GM23338 (cell line): ENCODE measurements around the gene APOC1. TPM values are rescaled to one million over a fixed set of nuclear protein-coding genes. Genes with fewer than 3 reads are reported as not detected.

Source experiments
- ATAC-seq: fragments of 200-7000 bp; cut with Tn5 transposase; 3 replicates; pipeline ENCODE4 v1.9.1; 2020
- DNase-seq: peaks from one replicate; pipeline ENCODE4 v3.0.0-alpha.2; 2015; ENCODE audit warnings: low spot score
- H2AFZ ChIP-seq: fragments of 200-600 bp; sonication (generic); 2 replicates; pipeline ENCODE4 v1.8.0; 2016; ENCODE audit warnings: antibody characterized with exemption, mild to moderate bottlenecking, moderate library complexity
- H3F3A ChIP-seq: fragments of 200-600 bp; sonication (generic); replicated peaks from 2 replicates; pipeline ENCODE4 v1.8.0; 2017; ENCODE audit warnings: antibody characterized with exemption, mixed run types, low read depth
- H3K27ac ChIP-seq: fragments of 200-600 bp; sonication (generic); 2 replicates; pipeline ENCODE4 v1.6.1; 2016; ENCODE audit warnings: low read depth
- H3K27me3 ChIP-seq: fragments of 200-600 bp; sonication (generic); 2 replicates; pipeline ENCODE4 v1.8.0; 2016; ENCODE audit warnings: mild to moderate bottlenecking, mixed run types, moderate library complexity; ENCODE audit not compliant: insufficient read depth
- H3K36me3 ChIP-seq: fragments of 200-600 bp; sonication (generic); 2 replicates; pipeline ENCODE4 v1.8.0; 2016; ENCODE audit warnings: mild to moderate bottlenecking; ENCODE audit not compliant: insufficient read depth
- H3K4me1 ChIP-seq: fragments of 200-600 bp; sonication (generic); 2 replicates; pipeline ENCODE4 v1.8.0; 2016; ENCODE audit warnings: mild to moderate bottlenecking, moderate library complexity; ENCODE audit not compliant: insufficient read depth
- H3K4me2 ChIP-seq: fragments of 200-600 bp; sonication (generic); 2 replicates; pipeline ENCODE4 v1.7.1; 2017; ENCODE audit warnings: mixed run types
- H3K4me3 ChIP-seq: fragments of 200-600 bp; sonication (generic); 2 replicates; pipeline ENCODE4 v1.6.1; 2016; ENCODE audit warnings: mixed run types
- H3K79me2 ChIP-seq: fragments of 200-600 bp; sonication (generic); replicated peaks from 2 replicates; pipeline ENCODE4 v1.8.0; 2017; ENCODE audit warnings: mild to moderate bottlenecking; ENCODE audit not compliant: insufficient read depth
- H3K9me2 ChIP-seq: fragments of 200-600 bp; sonication (generic); 2 replicates; pipeline ENCODE4 v1.8.0; 2017; ENCODE audit not compliant: insufficient read depth
- H4K20me1 ChIP-seq: fragments of 200-600 bp; sonication (generic); replicated peaks from 2 replicates; pipeline ENCODE4 v1.8.0; 2017; ENCODE audit warnings: mild to moderate bottlenecking; ENCODE audit not compliant: insufficient read depth
- H3K27ac Mint-ChIP-seq: 2 replicates; pipeline ENCODE4 v1.8.0; 2020; ENCODE audit warnings: inconsistent platforms, mild to moderate bottlenecking, moderate library complexity, mixed read lengths
- H3K27me3 Mint-ChIP-seq: 3 replicates; pipeline ENCODE4 v1.8.0; 2022; ENCODE audit warnings: low read depth, mild to moderate bottlenecking, moderate library complexity, mixed read lengths, inconsistent platforms; ENCODE audit not compliant: insufficient read depth, poor library complexity
- H3K36me3 Mint-ChIP-seq: 3 replicates; pipeline ENCODE4 v1.8.0; 2021; ENCODE audit warnings: low read depth, mild to moderate bottlenecking, inconsistent platforms, moderate library complexity, mixed read lengths
- H3K4me1 Mint-ChIP-seq: 3 replicates; pipeline ENCODE4 v1.8.0; 2020; ENCODE audit warnings: mild to moderate bottlenecking, inconsistent platforms, mixed read lengths
- H3K4me3 Mint-ChIP-seq: 3 replicates; pipeline ENCODE4 v1.8.0; 2021; ENCODE audit warnings: moderate library complexity, mild to moderate bottlenecking, inconsistent platforms, mixed read lengths
- H3K9me3 Mint-ChIP-seq: 3 replicates; pipeline ENCODE4 v1.8.0; 2020; ENCODE audit warnings: moderate library complexity, mild to moderate bottlenecking, inconsistent platforms, mixed read lengths
- CTCF ChIP-seq, 2 experiments: fragments of 200-600 bp in 1 of 2; sonication (generic) in 1 of 2; conservative IDR thresholded peaks; 2 replicates each; pipeline versions ENCODE4 v1.5.1 to v1.6.1; 2016 to 2017; ENCODE audit warnings: antibody characterized with exemption in 2 of 2, low read depth in 2 of 2, mild to moderate bottlenecking in 2 of 2, moderate library complexity in 1 of 2
- EZH2 ChIP-seq: fragments of 200-600 bp; sonication (generic); IDR thresholded peaks from one replicate; pipeline ENCODE4 v1.8.0; 2017; ENCODE audit warnings: antibody characterized with exemption, mild to moderate bottlenecking, low read depth; ENCODE audit not compliant: unreplicated experiment
- JUNB ChIP-seq: IDR thresholded peaks from one replicate; pipeline ENCODE4 v1.6.1; 2016; ENCODE audit warnings: antibody characterized with exemption; ENCODE audit not compliant: unreplicated experiment
- NANOG ChIP-seq: IDR thresholded peaks from 2 replicates; pipeline ENCODE4 v1.6.1; 2016; ENCODE audit warnings: antibody characterized with exemption, borderline replicate concordance
- POLR2AphosphoS5 ChIP-seq: IDR thresholded peaks from 2 replicates; pipeline ENCODE4 v1.6.1; 2016; ENCODE audit warnings: antibody characterized with exemption, low read depth
- REST ChIP-seq: IDR thresholded peaks from one replicate; pipeline ENCODE4 v1.6.1; 2018; ENCODE audit warnings: antibody characterized with exemption; ENCODE audit not compliant: unreplicated experiment
- STAT1 ChIP-seq: IDR thresholded peaks from one replicate; pipeline ENCODE4 v1.6.1; 2016; ENCODE audit warnings: antibody characterized with exemption; ENCODE audit not compliant: unreplicated experiment
- ZNF114 ChIP-seq: fragments of 250-450 bp; sonication (Bioruptor Pico); IDR thresholded peaks from 2 replicates; pipeline ENCODE4 v1.5.0; 2020; ENCODE audit warnings: mild to moderate bottlenecking, moderate library complexity
- ZNF331 ChIP-seq: fragments of 250-450 bp; sonication (Bioruptor Pico); IDR thresholded peaks from 2 replicates; pipeline ENCODE4 v1.5.0; 2020; ENCODE audit warnings: low read depth, mild to moderate bottlenecking, moderate library complexity
- polyA plus RNA-seq: library from polyadenylated mRNA; unstranded; fragments of >200 nt; fragmentation: Nextera tagmentation; extraction: Ambion mirVana; gene quantifications from 2 replicates; pipeline ENCODE4 v1.2.1, GENCODE V29; 2016
- total RNA-seq: library from RNA; depleted of rRNA; stranded (reverse); fragments of >200 nt; shearing (Covaris generic); gene quantifications from 2 replicates; pipeline ENCODE4 v1.2.3, GENCODE V29; 2014

APOC1 gene
- total and polyA plus RNA-seq, 2 experiments from 2014 or later = 26.8 to 221 TPM

- Mint-ChIP-seq H3K4me3 (no peak overlapping the region), H3K27ac (no peak overlapping the region), H3K9me3 (peaks cover 2% of the 10 kb centered on the region; the same call in 1 of the 3 replicates), H3K27me3 (peaks cover 29% of the 10 kb centered on the region), H3K4me1 (peaks cover 10% of the 10 kb centered on the region), H3K36me3 (peaks cover 76% of the 10 kb centered on the region)
- peaks cover 30% of the 10 kb centered on the region for H3K36me3 ChIP-seq
- no peak for ATAC-seq
- H2AFZ ChIP-seq = no peak overlapping the region
- H3K4me3 ChIP-seq = no peak overlapping the region
- DNase-seq = no peak
- H3K27me3 ChIP-seq = no peaks in the 10 kb centered on the region
- H3K4me2 ChIP-seq = no peak overlapping the region
- no peak overlapping the region for H3K27ac ChIP-seq
- H3K9me2 ChIP-seq = no peaks in the 10 kb centered on the region
- peaks cover 42% of the 10 kb centered on the region for H3F3A ChIP-seq
- peaks cover 13% of the 10 kb centered on the region for H4K20me1 ChIP-seq
- peaks cover 10% of the 10 kb centered on the region for H3K4me1 ChIP-seq
- TF ChIP-seq CTCF (conservative IDR thresholded peaks at IDR 0.05; ENCODE audit: low read depth in 2 of 2) = no peak
- no peak for TF ChIP-seq EZH2
- no peak for TF ChIP-seq JUNB
- TF ChIP-seq ZNF331 (CRISPR knock-in tag) = no peak
- TF ChIP-seq ZNF114 (CRISPR knock-in tag) = no peak
- H3K79me2 ChIP-seq = peaks cover 16% of the 10 kb centered on the region
Observed at GRCh38 chr19:44900328-44901244, 13.8 kb upstream of the APOC1 start.

GRCh38 chr19:44903216-44903601 is 11.2 kb upstream of the APOC1 start:
- ATAC-seq (no peak), DNase-seq (no peak)
- Histone ChIP-seq H4K20me1 (peaks cover 2% of the 10 kb centered on the region; the same call in 1 of the 2 replicates), H3K9me2 (no peaks in the 10 kb centered on the region), H3K4me3 (no peak overlapping the region), H3K4me1 (peaks cover 17% of the 10 kb centered on the region), H3K4me2 (no peak overlapping the region), H3K27ac (no peak overlapping the region), H3K36me3 (peaks cover 32% of the 10 kb centered on the region), H3F3A (peaks cover 58% of the 10 kb centered on the region), H2AFZ (no peak overlapping the region), H3K27me3 (no peaks in the 10 kb centered on the region), H3K79me2 (peaks cover 24% of the 10 kb centered on the region)
- Mint-ChIP-seq H3K36me3 (peaks cover 69% of the 10 kb centered on the region), H3K4me3 (no peak overlapping the region; the same call in 2 of the 3 replicates), H3K27ac (no peak overlapping the region), H3K27me3 (peaks cover 34% of the 10 kb centered on the region), H3K4me1 (peaks cover 17% of the 10 kb centered on the region), H3K9me3 (peaks cover 2% of the 10 kb centered on the region; the same call in 1 of the 3 replicates)
- TF ChIP-seq EZH2 (no peak), REST (no peak), STAT1 (no peak), POLR2AphosphoS5 (no peak), CTCF (conservative IDR thresholded peaks at IDR 0.05; ENCODE audit: low read depth in 2 of 2) (no peak), NANOG (no peak)
